HFF-Myc (cell line): ENCODE results near the gene TEX36.

ENCODE experiments used
- DNase-seq: peaks from one replicate; pipeline ENCODE4 v3.0.0-alpha.2; 2011; ENCODE audit warnings: low read depth; ENCODE audit errors: extremely low read depth
- H3K4me3 ChIP-seq: replicated peaks from 2 replicates; pipeline ENCODE4 v1.5.1; 2011; ENCODE audit warnings: low read depth, mild to moderate bottlenecking, control low read depth, low read length
- TF ChIP-seq, protein P1 (sequence below): IDR thresholded peaks from 2 replicates; pipeline ENCODE4 v1.5.1; 2012; ENCODE audit warnings: mild to moderate bottlenecking, low read depth, low read length, control low read depth; ENCODE audit errors: missing control alignments

Gene TEX36, protein sequence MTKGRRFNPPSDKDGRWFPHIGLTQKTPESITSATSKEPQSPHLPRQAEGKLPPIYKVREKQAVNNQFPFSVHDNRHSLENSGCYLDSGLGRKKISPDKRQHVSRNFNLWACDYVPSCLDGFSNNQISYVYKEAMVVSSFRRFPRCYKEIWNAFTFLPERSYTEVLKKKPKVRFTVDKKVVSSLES

DNA sequence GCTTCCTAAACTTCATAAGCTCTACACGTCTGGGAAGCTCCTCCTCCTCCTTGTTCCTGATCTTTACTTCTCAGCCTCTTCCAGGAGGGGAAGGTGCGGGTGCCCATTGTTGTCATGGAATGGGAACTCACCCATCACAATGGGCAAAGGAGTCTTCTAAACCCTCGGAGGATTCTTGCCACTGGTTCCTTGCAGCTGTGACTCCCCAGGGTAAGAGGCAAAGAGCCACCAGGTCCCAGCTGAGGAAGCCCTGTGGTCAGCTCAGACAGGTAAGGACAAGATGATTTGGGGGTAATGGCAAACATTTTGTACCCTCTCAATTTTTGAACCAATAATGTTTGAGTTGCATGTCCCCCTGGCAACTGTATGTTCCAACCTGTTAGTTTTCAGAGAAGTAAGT lies at the start of gene TEX36:
TEX36 (minus strand) TSS at position 101 of the 400 bp plus-strand sequence. CDS start 174 bp downstream, outside the sequence.
- no peak within 1 kb of the TSS for H3K4me3 ChIP-seq
- TF ChIP-seq, protein P1, sequence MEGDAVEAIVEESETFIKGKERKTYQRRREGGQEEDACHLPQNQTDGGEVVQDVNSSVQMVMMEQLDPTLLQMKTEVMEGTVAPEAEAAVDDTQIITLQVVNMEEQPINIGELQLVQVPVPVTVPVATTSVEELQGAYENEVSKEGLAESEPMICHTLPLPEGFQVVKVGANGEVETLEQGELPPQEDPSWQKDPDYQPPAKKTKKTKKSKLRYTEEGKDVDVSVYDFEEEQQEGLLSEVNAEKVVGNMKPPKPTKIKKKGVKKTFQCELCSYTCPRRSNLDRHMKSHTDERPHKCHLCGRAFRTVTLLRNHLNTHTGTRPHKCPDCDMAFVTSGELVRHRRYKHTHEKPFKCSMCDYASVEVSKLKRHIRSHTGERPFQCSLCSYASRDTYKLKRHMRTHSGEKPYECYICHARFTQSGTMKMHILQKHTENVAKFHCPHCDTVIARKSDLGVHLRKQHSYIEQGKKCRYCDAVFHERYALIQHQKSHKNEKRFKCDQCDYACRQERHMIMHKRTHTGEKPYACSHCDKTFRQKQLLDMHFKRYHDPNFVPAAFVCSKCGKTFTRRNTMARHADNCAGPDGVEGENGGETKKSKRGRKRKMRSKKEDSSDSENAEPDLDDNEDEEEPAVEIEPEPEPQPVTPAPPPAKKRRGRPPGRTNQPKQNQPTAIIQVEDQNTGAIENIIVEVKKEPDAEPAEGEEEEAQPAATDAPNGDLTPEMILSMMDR = no peak
- no peak for DNase-seq

DNA sequence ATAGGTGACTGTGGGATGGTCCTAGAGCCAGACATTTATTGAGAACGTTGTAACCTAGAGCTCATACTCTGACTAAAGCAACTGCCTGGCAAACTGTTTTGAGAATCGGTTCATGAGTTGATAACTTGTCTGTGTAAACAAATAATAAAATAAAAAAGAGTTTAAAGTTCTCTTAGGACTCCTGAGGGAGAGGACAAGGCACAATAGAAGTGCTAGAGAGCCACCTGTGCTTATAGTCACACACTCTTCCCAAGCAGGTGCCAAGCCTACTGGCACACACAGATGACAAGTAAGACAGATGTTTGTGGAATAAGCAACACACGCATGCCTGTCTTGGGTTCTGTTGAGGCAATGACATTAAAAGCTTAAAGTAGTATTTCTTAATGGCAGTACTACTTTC lies 44.5 kb upstream of the TEX36 start:
- TF ChIP-seq, protein P1 = no peak
- no peak overlapping the region for H3K4me3 ChIP-seq
- DNase-seq = no peak

DNA sequence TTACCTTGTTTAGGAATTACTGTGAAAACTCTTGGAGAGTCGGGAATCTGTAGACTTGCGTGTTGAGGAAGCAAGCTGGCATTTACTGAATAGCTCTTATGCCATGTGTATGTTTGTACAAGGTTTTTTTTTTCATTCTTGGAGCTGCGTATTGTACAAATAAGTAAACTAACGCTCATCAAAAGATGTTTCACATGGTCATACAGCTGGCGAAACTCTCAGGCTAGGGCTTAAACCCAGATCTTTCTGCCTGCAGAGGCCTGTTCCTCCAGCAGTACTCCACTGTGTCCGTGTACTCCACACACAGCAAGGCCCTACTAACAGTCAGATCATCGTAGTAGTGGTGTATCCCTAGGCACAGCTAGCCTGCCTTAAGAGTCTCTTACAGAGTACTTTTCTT lies 44.0 kb upstream of the TEX36 start:
- H3K4me3 ChIP-seq = no peak overlapping the region
- TF ChIP-seq, protein P1 = no peak
- no peak for DNase-seq

DNA sequence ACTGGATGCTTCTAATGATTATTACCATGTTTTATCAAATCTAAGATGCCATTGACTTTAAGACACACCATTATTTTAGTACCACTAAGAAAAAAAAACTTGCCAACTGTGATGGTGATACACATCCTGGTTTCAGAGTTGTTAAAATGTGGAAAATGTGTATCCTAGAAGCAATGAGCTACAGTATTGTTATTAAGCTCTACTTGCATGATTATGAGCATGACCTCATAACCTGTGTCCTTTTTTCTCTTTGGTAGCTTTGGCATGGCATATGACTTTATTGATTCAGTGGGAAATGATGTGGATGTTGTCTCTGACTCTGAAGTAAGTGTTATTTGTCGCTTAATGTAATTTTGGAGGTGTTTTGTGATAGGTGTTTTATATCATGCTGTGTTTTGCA lies 39.8 kb upstream of the TEX36 start:
- no peak for DNase-seq
- TF ChIP-seq, protein P1 = no peak
- H3K4me3 ChIP-seq = no peak overlapping the region

DNA sequence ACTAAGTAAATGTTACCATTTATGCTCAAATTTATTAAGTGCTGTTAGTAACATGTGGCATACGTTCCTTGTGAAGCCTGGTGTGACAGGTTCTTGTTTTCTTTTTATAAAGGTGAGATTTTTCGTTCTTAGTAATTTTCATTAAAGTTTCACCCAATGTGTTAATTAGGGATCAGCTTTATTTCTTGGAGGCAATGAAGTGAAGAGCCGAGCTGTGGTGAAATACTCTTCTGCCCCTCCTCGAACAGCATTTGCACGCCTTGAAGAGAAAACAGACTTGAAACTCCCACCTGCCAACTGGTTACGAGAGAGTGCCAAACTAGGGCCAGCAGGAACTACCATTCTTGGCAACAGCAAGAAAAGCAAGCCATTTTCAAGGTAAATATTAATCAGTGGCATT lies 38.1 kb upstream of the TEX36 start:
- peak overlapping the region; percentile 100 for H3K4me3 ChIP-seq
- TF ChIP-seq, protein P1 = no peak
- DNase-seq = no peak

DNA sequence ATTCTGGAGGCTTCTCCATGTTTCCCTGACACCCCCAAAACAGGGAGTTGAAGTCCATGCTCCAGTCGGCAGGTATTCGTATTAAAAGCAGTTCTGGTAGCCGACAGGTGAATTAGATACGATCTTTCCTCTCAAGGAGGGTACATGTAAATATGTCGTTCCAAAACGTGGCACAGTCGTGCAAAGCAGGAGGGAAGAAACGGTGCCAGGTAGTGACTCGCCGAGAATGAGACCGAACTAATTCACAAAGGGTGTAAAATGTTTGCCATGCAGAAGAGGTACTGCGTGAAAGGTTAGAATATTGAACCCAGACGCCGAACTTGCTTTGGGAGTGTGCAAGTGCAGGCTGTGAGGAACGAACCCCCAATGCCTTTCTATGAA lies 37.0 kb upstream of the TEX36 start:
- peak overlapping the region; percentile 100 for H3K4me3 ChIP-seq
- DNase-seq = no peak
- TF ChIP-seq, protein P1 = no peak
